Measurements from ENCODE around the gene TRIM33.

DNA sequence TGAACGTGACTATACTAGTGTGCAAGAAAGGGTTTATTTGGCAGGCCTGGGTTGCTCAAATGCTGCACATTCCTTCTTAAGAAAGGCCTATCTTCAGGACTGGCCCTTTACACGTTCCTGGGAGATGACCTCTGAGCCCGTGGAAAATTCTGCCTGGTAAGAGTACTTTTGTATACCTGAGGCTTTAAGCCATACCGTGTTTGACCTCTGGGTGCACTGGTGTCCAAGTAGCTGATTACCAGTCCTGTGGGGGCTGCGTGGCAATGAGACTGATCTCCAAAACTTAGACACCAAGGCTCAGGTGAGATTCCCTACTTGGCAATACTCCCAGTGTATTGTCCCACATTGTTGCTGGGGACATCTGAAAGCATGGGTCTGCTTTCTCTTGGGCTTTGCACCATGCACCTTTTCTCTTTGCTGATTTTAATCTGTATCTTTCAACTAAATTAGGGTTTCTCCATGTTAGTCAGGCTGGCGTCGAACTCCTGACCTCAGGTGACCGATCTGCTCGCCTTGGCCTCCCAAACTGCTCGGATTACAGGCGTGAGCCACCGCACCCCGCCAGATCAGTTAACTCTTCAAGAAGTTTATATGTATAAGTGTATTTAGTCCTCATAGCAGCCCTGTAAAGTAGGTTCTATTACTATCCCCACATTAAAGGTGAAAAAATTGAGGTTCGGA lies 44.5 kb downstream of the TRIM33 start:
- TF ChIP-seq, protein P1, sequence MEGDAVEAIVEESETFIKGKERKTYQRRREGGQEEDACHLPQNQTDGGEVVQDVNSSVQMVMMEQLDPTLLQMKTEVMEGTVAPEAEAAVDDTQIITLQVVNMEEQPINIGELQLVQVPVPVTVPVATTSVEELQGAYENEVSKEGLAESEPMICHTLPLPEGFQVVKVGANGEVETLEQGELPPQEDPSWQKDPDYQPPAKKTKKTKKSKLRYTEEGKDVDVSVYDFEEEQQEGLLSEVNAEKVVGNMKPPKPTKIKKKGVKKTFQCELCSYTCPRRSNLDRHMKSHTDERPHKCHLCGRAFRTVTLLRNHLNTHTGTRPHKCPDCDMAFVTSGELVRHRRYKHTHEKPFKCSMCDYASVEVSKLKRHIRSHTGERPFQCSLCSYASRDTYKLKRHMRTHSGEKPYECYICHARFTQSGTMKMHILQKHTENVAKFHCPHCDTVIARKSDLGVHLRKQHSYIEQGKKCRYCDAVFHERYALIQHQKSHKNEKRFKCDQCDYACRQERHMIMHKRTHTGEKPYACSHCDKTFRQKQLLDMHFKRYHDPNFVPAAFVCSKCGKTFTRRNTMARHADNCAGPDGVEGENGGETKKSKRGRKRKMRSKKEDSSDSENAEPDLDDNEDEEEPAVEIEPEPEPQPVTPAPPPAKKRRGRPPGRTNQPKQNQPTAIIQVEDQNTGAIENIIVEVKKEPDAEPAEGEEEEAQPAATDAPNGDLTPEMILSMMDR (IDR thresholded peaks at IDR 0.05; ENCODE audit: low read length): no peak
- TF ChIP-seq EZH2 (optimal IDR thresholded peaks at IDR 0.05; ENCODE audit: low read depth, low read length): no peak

All from MM.1S (cell line).